ENCODE data around the gene GSTM4. TPM values are rescaled to one million over a fixed set of nuclear protein-coding genes. Genes with fewer than 3 reads are reported as not detected.

Gene GSTM4
- total and polyA plus RNA-seq, 2 experiments from 2014 or later = 12.8 to 12.9 TPM

DNA sequence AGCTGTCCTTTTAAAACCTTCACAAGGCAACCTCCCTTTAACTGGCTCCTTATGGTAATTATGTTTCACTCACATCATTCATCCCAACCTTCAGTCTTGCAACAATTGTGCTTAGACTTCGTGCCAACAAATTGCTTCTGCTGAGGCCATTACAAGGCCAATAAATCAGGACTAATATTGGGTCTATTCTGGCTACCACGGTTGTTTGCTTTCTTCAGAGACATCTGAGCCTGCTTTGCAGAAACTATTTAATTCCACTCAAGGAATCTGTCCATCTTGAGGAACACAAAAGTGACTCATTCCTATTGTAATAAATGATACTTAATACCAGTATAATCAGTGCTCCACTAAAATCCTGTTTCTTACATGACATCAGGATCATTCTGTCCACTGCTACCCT is 2.6 kb upstream of the GSTM4 start (continued):
- TF ChIP-seq CTCF (conservative IDR thresholded peaks at IDR 0.05; ENCODE audit: low read depth in 2 of 2) = no peak

GRCh38 chr1:109654519-109654918 is 1.4 kb upstream of the GSTM4 start:
- H3K4me3 Mint-ChIP-seq = no peak overlapping the region; the same call in 2 of the 3 replicates
- ATAC-seq = no peak
- Histone ChIP-seq H3K9me2 (ENCODE audit: insufficient read depth) (no peaks in the 10 kb centered on the region), H3K36me3 (ENCODE audit: insufficient read depth) (no peaks in the 10 kb centered on the region), H2AFZ (no peak overlapping the region), H4K20me1 (replicated peaks; ENCODE audit: insufficient read depth) (no peaks in the 10 kb centered on the region; the same call in 1 of the 2 replicates), H3K4me1 (ENCODE audit: insufficient read depth) (peaks cover 10% of the 10 kb centered on the region; the same call in 1 of the 2 replicates), H3K79me2 (replicated peaks; ENCODE audit: insufficient read depth) (no peaks in the 10 kb centered on the region), H3K27ac (ENCODE audit: low read depth) (no peak overlapping the region), H3K27me3 (ENCODE audit: insufficient read depth) (peaks cover 18% of the 10 kb centered on the region), H3K4me3 (no peak overlapping the region), H3F3A (replicated peaks; ENCODE audit: low read depth) (peaks cover 6% of the 10 kb centered on the region), H3K4me2 (peak overlapping the region; percentile 86)
- H3K9me3 Mint-ChIP-seq = no peaks in the 10 kb centered on the region
- no peaks in the 10 kb centered on the region for H3K36me3 Mint-ChIP-seq (ENCODE audit: low read depth)
- peaks cover 5% of the 10 kb centered on the region for H3K27me3 Mint-ChIP-seq (ENCODE audit: insufficient read depth, low read depth, poor library complexity)
- no peak for DNase-seq (ENCODE audit: low spot score)
- no peak overlapping the region for H3K27ac Mint-ChIP-seq
- peaks cover 11% of the 10 kb centered on the region for H3K4me1 Mint-ChIP-seq
- TF ChIP-seq CTCF (conservative IDR thresholded peaks at IDR 0.05; ENCODE audit: low read depth in 2 of 2) = no peak
- TF ChIP-seq EZH2phosphoT487 (IDR thresholded peaks at IDR 0.05; ENCODE audit: unreplicated experiment) = no peak
- no peak for TF ChIP-seq POLR2AphosphoS5 (IDR thresholded peaks at IDR 0.05; ENCODE audit: low read depth)
- no peak for TF ChIP-seq EZH2 (IDR thresholded peaks at IDR 0.05; ENCODE audit: low read depth, unreplicated experiment)
- TF ChIP-seq REST (IDR thresholded peaks at IDR 0.05; ENCODE audit: unreplicated experiment) = no peak
- no peak for TF ChIP-seq JUNB (IDR thresholded peaks at IDR 0.05; ENCODE audit: unreplicated experiment)
- TF ChIP-seq STAT1 (IDR thresholded peaks at IDR 0.05; ENCODE audit: unreplicated experiment) = no peak
- TF ChIP-seq, protein P1, sequence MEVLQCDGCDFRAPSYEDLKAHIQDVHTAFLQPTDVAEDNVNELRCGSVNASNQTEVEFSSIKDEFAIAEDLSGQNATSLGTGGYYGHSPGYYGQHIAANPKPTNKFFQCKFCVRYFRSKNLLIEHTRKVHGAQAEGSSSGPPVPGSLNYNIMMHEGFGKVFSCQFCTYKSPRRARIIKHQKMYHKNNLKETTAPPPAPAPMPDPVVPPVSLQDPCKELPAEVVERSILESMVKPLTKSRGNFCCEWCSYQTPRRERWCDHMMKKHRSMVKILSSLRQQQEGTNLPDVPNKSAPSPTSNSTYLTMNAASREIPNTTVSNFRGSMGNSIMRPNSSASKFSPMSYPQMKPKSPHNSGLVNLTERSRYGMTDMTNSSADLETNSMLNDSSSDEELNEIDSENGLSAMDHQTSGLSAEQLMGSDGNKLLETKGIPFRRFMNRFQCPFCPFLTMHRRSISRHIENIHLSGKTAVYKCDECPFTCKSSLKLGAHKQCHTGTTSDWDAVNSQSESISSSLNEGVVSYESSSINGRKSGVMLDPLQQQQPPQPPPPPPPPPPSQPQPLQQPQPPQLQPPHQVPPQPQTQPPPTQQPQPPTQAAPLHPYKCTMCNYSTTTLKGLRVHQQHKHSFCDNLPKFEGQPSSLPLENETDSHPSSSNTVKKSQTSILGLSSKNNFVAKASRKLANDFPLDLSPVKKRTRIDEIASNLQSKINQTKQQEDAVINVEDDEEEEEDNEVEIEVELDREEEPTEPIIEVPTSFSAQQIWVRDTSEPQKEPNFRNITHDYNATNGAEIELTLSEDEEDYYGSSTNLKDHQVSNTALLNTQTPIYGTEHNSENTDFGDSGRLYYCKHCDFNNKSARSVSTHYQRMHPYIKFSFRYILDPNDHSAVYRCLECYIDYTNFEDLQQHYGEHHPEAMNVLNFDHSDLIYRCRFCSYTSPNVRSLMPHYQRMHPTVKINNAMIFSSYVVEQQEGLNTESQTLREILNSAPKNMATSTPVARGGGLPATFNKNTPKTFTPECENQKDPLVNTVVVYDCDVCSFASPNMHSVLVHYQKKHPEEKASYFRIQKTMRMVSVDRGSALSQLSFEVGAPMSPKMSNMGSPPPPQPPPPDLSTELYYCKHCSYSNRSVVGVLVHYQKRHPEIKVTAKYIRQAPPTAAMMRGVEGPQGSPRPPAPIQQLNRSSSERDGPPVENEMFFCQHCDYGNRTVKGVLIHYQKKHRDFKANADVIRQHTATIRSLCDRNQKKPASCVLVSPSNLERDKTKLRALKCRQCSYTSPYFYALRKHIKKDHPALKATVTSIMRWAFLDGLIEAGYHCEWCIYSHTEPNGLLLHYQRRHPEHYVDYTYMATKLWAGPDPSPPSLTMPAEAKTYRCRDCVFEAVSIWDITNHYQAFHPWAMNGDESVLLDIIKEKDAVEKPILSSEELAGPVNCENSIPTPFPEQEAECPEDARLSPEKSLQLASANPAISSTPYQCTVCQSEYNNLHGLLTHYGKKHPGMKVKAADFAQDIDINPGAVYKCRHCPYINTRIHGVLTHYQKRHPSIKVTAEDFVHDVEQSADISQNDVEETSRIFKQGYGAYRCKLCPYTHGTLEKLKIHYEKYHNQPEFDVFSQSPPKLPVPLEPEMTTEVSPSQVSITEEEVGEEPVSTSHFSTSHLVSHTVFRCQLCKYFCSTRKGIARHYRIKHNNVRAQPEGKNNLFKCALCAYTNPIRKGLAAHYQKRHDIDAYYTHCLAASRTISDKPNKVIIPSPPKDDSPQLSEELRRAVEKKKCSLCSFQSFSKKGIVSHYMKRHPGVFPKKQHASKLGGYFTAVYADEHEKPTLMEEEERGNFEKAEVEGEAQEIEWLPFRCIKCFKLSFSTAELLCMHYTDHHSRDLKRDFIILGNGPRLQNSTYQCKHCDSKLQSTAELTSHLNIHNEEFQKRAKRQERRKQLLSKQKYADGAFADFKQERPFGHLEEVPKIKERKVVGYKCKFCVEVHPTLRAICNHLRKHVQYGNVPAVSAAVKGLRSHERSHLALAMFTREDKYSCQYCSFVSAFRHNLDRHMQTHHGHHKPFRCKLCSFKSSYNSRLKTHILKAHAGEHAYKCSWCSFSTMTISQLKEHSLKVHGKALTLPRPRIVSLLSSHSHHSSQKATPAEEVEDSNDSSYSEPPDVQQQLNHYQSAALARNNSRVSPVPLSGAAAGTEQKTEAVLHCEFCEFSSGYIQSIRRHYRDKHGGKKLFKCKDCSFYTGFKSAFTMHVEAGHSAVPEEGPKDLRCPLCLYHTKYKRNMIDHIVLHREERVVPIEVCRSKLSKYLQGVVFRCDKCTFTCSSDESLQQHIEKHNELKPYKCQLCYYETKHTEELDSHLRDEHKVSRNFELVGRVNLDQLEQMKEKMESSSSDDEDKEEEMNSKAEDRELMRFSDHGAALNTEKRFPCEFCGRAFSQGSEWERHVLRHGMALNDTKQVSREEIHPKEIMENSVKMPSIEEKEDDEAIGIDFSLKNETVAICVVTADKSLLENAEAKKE (CRISPR knock-in tag; IDR thresholded peaks at IDR 0.05) = no peak
- no peak for TF ChIP-seq ZNF331 (CRISPR knock-in tag; IDR thresholded peaks at IDR 0.05; ENCODE audit: low read depth)
- TF ChIP-seq ZNF114 (CRISPR knock-in tag; IDR thresholded peaks at IDR 0.05) = no peak
- TF ChIP-seq NANOG (IDR thresholded peaks at IDR 0.05; ENCODE audit: borderline replicate concordance) = no peak
- no peak for TF ChIP-seq CREB1 (CRISPR knock-in tag; IDR thresholded peaks at IDR 0.05; ENCODE audit: low read depth)
